Measurements from ENCODE around the gene NDFIP1.

DNA sequence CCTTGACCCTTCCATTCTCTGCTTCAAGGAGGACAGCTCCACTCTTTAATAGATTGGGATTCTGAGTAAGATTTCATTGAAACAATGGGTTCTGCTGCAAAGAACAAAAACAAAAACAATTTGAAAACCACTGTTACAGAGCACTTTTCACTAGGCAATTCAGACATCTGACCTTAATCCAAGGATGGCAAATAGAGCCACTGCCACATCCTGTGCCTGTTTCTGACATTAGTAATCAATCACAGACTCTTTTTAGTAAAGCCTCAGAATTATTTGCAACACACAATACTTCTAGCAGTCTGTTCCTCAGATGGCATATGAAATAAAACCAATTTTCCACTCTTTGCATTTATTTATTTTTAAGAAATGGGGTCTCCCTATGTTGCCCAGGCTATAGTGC is 37.8 kb upstream of the NDFIP1 start:
- no peak for TF ChIP-seq POLR2A (IDR thresholded peaks at IDR 0.05; ENCODE audit: extremely low read depth, insufficient read length)
- no peak for TF ChIP-seq CTCF (IDR thresholded peaks at IDR 0.05; ENCODE audit: low read depth, low read length)

Data from NB4 (cell line).